Measurements from ENCODE around the gene AATF.

DNA sequence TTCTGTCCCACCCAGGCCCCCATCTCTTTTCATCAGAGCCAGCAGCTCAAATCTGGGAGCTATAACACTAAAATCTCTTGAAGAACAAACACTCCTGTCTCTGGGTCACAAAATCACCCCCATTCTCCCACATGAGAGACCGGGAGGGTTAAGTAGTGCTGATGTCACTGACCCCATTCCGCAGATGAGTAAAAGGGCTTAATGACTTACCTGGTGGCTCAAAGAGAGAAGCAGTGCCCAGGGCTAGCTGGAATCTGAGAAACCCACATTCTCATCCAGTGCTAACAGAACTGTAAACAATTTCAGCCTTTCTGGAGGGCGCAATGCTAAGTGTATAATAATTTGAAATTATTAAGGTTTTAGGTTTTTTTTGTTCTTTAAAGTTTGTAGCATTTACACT is 37.8 kb upstream of the AATF start:
- TF ChIP-seq, protein P1, sequence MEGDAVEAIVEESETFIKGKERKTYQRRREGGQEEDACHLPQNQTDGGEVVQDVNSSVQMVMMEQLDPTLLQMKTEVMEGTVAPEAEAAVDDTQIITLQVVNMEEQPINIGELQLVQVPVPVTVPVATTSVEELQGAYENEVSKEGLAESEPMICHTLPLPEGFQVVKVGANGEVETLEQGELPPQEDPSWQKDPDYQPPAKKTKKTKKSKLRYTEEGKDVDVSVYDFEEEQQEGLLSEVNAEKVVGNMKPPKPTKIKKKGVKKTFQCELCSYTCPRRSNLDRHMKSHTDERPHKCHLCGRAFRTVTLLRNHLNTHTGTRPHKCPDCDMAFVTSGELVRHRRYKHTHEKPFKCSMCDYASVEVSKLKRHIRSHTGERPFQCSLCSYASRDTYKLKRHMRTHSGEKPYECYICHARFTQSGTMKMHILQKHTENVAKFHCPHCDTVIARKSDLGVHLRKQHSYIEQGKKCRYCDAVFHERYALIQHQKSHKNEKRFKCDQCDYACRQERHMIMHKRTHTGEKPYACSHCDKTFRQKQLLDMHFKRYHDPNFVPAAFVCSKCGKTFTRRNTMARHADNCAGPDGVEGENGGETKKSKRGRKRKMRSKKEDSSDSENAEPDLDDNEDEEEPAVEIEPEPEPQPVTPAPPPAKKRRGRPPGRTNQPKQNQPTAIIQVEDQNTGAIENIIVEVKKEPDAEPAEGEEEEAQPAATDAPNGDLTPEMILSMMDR (IDR thresholded peaks at IDR 0.05 in 4 of 5, conservative IDR thresholded peaks at IDR 0.05 in 1 of 5), result no peak
- TF ChIP-seq POLR2A (IDR thresholded peaks at IDR 0.05), result no peak

All from gastrocnemius medialis (tissue), 4 donors.